Measurements from ENCODE around the gene AOAH.

DNA sequence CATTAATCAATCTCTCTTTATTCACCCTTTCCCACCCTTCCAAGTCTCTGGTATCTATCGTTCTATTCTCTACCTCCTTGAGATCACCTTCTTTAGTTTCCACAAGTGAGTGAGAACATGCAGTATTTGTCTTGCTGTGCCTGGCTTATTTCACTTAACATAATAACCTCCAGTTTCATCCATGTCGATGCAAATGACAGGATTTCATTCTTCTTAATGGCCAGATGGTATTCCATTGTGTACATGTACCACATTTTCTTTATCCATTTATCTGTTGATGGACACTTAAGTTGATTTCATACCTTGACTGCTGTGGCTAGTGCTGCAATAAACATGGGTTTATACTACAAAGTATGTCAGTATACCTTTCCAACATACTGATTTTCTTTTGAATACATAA is 3.8 kb upstream of the AOAH start:
- TF ChIP-seq, protein P1, sequence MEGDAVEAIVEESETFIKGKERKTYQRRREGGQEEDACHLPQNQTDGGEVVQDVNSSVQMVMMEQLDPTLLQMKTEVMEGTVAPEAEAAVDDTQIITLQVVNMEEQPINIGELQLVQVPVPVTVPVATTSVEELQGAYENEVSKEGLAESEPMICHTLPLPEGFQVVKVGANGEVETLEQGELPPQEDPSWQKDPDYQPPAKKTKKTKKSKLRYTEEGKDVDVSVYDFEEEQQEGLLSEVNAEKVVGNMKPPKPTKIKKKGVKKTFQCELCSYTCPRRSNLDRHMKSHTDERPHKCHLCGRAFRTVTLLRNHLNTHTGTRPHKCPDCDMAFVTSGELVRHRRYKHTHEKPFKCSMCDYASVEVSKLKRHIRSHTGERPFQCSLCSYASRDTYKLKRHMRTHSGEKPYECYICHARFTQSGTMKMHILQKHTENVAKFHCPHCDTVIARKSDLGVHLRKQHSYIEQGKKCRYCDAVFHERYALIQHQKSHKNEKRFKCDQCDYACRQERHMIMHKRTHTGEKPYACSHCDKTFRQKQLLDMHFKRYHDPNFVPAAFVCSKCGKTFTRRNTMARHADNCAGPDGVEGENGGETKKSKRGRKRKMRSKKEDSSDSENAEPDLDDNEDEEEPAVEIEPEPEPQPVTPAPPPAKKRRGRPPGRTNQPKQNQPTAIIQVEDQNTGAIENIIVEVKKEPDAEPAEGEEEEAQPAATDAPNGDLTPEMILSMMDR (IDR thresholded peaks at IDR 0.05; ENCODE audit: borderline replicate concordance, extremely low read depth, low read length, poor library complexity, severe bottlenecking), result no peak
- no peak for TF ChIP-seq EZH2 (IDR thresholded peaks at IDR 0.05; ENCODE audit: borderline replicate concordance, low read depth, low read length, severe bottlenecking)

Data from DND-41 (cell line).